ENCODE data around the gene PARP12.

PARP12 gene

DNA sequence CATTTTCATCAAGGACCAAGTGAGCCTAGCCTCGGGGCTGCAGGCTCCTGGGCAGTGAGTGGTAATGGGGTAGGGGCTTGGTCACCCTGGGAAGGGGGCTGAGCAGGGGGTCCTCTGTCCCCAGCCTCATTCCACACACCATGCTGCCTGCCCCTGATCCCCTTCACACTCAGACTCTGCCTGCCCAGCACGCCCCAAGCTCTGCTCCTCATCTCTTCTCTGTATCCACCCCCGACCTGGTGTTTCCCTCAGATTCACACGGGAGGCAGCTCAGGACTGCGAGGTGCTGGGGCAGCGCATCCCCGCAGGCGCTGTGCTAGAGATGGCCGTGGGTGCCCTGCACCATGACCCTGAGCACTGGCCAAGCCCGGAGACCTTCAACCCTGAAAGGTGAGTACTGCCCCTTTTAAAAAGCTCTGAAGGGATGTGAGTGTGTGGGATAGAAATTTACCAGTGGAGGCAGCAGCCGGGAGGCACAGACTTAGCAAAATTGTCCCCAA is 47.2 kb downstream of the PARP12 start:
- no peak for DNase-seq (ENCODE audit: low read depth)

DNA sequence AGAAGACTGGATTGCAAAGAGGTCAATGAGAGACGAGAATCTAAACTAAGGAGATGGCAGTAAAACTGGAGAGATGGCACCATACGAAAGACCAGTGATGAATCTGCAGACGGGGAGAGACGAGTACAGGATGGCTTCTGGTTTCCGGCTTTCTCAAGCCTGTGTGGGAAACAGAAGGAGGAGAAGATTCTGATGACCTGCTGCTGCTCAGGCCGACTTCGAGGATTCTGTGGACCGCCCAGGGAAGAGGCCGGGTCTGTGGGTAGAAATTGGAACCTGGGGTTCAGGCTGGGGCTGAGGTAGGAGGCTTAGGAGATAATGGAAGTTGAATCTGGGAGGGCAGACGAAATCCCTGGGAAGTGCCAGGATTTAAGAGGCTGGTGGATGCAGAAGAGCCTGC is 48.6 kb downstream of the PARP12 start:
- no peak for DNase-seq (ENCODE audit: low read depth)

DNA sequence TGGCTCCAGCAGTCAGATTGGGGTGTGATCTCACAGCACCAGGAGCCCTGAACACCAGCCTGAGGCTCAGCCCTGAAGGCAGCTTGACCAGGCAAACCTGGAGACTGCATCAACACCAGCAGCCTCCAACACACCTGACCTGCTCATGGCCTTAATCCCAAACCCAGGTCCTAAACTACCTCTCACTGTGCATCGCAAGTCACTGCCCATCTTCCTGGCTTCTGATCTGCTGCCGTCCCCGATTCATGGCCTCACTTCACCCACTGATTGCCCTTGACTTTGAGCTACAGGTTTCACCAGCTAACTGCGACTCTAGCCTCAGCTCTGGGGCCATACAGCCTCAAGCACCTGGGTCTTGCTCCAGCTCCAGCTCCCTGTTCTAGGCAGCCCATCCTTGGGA is 49.1 kb downstream of the PARP12 start:
- DNase-seq (ENCODE audit: low read depth) = no peak

DNA sequence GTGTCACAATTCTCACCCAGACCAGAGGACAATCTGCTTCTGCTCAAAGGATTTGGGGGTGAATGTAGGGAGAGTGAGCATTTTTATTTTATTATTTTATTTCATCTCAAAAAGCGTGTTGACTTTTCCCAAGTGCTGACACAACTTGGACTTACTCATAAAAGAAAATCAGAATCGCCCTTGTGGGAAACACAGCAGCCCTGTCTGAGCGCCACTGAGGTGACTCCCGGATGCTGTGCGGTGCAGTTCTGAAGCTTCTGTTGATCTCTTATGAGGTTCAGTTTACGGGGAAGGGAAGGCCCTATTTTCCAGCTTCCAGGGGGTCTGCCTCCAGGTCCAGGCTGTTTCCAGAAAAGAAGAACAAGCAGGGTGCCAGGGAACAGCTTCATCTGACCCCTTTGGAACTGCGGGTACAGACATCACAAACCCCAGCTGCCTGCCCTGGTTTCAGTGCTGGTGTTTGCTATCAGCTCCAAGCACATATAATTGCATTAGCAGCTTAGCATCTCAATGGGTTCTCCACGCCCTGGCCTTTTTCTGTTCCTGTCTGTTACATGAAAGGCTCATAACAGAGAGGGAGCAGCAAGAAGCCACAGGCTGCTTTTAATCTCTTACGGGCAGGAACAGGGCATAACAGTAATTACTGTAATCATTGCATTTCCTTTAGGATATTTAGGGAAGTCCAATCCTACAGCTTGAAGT is 52.4 kb downstream of the PARP12 start:
- DNase-seq (ENCODE audit: low read depth) = no peak

DNA sequence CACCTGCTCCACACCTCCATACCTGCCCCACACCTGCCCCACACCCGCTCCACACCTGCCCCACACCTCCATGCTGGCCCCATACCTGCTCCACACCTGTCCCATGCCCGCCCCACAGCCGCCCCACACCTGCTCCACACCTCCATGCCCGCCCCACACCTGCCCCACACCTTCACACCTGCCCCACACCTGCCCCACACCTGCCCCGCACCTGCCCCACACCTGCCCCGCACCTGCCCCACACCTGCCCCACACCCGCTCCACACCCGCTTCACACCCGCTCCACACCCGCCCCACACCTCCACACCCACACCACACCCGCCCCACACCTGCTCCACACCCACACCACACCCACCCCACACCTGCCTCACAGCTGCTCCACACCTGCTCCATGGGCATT is 53.0 kb downstream of the PARP12 start:
- DNase-seq (ENCODE audit: low read depth) = no peak

DNA sequence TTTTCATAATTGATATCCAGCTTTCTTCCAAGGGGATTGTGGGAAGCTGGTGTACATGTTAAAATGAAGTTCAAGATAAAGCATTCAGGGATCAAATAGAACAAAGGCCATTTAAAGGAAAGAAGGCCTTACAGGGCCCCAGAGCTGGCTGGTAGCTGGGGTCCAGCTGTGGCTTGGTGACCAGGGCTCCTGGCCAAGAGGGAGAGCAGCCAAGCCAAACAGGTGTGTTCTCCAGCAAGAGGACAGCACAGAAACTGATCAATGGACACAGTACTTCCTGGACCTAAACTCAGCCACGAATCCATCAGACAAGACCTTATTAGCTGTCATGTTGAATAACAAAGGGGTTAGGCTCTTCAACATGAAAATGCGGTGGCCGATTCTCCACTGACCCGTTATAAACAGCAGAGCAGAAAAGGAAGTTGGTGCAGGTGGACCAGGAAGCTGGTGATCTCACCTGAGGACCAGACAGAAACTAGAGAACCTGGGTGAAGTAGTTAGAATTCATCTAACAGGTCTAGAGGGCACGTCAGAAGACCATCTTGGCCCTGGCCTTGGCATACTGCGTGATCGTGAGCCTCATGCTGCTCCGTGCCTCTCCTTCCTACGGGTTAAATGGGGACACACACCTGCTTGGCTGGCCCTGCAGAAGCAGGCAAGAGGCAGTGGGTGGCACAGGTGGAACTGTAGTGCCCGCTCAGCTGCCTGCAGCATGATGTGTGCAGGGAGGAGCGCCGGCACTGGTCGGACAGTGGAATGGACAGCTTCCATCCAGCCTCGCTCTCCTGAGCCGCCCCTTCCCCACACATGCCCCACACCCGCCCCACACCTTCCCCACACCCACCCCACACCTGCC is 53.8 kb downstream of the PARP12 start:
- DNase-seq (ENCODE audit: low read depth) = no peak

DNA sequence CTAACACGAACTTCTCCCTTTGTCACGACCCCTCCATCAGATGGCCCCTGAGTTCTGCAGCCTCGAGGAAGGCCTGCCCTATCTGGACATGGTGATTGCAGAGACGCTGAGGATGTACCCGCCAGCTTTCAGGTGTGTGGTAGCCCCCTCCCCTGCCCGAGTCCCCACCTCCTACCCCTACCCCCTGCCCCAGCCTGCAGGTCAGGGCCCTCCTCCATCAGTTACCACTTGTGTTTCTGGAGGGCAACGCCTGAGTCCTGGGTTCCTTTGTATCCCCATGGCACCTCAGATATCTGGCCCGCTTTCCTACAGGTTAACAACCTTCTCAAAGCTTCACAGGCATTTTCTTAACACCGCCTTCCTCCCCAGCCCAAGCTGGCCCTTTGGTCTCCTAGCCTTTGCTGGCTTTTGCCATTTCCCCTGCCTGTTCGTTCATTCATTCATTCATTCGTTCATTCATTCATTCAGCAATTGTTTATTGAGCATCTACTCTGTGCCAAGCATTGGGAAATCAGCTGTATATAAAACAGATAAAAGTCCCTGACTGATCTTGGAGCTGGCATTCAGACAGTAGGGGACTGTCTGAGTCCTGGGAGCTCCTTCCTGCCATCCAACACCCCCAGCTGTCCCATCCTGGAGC is 55.6 kb downstream of the PARP12 start:
- no peak for DNase-seq (ENCODE audit: low read depth)

DNA sequence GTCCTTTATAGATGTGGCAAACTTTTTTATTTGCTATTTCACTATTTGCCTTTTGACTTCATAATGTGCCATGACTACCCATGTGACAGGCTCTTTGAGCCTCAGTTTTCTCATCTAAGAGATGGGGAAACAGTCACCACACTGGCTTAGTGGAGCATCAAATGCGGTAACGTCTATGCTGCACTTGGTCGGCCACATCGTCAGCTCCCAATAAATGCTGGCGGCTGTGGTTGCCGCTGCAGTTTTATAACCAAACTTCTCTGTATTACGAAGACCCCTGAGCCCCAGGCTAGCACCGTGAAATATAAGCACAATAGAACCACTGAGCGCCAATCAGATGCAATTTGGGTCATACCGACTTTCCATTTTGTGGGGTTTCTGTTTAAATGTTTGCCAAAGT is 56.2 kb downstream of the PARP12 start:
- DNase-seq (ENCODE audit: low read depth) = no peak

DNA sequence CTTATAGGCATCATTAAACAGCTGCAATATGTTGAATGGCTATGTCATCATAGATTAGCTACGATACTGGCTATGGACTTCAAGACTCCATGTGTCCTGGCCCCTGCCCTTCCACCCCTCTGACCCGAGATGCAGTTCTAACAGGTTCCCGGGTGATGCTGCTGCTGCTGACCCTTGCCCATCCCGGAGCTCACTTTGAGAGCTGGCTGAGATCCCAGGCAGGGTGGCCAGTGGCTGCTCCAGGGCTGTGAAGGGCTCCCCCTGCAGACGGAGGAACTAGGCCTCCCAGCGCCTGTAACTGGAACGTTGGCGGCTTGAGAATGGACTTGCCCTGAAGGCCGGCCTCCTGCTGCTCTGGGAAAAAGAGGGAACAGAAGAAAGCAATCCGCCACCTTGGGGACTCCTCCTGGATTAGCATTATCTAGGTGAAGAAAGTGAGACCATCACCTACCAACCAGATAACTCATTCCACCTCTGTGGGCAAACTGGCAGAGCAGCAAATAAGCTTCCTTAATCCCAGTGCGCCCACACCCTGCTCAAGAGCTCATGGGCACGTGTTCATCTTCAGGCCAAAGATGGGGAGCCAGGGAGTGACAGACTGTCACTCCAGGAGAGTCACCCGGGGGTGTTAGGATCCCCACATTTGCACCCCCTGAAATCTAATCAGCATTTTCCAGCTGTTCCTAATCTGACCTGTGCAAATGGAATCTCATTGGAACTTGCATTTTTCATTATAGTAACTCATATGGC is 56.8 kb downstream of the PARP12 start:
- no peak for DNase-seq (ENCODE audit: low read depth)

DNA sequence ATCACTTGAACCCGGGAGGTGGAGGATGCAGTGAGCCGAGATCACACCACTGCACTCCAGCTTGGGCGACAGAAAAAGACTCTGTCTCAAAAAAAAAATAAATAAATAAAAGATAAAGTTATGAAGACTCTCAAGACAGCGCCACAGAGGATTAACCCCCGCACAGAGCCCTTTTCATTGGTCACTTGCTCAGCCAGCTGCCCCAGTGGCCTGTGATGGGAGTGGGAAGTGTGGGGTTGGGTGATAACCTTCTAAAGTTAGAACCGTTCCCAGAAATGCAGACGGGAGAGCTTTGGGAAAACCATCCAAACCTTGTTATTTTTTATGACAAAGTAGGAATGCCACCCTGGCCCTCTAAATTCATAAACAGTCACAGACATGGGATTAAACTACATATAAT is 57.4 kb downstream of the PARP12 start:
- no peak for DNase-seq (ENCODE audit: low read depth)

DNA sequence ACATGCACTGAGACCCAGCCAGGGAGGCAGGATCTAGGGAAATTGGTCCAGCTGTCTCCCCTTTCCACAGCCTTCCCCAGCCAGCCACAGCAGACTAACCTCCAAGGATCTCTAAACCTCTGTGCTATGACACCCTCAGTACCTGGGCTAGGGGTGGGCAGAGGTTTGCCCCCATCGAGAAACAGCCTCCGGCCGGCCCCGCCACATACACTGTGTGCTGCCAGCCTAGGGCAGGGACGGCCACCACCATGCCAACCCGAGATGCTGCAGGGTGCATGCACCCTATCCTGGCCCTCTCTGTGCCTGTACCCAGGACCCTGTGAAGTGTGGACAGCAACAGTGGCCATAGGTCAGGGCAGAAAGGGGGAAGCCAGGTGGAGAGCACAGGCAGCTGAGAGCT is 58.1 kb downstream of the PARP12 start:
- DNase-seq (ENCODE audit: low read depth) = no peak

DNA sequence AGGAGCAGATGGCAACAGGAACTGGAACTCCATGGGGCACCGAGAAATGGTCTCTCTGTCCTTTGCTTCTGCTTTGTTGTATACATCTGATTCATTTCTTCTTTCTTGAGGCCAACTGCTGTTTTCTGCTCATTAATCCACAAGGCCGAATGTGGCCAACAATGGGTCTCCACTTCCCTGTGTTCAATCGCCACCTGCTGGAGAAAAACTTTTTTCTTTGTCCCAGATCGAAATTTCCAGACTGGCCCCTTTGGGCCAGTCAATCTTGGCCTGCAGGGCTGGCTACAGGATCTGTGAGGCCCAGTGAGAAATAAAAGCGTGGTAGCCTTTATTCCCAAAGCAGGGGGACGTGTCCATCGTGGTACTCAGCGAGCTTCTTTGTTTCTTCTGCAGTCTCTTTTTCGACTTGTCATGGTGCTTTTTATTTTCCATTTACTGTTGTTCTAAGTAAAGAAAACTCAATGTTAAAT is 58.8 kb downstream of the PARP12 start:
- no peak for DNase-seq (ENCODE audit: low read depth)

DNA sequence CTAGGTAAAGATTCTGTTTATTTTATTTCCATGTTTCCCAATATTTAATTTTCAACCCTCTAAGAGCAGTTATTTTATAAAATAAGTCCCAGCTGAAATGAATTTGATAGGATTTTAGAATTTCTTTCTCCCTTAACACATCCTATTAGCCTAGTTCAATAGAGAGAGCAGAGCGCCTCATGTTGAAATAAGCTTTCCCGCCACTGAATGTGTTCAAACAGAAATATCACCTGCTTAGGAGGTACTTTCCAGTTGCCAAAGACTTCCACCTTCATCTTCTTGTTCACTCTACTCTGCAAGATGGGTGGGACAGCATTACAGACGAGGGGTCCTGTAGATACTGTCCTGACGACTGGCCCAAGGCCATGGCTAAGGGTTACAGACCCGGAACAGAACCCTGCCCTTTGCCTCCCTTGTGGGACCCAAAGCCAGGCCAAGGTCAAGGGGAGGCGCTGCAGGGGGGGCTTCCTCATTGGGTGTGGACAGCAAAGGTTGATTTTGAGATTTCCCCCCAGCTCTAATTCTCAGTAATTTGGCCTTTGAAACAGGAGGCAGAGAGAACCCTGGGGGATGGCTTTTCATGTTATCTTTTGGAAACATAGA is 62.0 kb downstream of the PARP12 start:
- DNase-seq (ENCODE audit: low read depth) = no peak

DNA sequence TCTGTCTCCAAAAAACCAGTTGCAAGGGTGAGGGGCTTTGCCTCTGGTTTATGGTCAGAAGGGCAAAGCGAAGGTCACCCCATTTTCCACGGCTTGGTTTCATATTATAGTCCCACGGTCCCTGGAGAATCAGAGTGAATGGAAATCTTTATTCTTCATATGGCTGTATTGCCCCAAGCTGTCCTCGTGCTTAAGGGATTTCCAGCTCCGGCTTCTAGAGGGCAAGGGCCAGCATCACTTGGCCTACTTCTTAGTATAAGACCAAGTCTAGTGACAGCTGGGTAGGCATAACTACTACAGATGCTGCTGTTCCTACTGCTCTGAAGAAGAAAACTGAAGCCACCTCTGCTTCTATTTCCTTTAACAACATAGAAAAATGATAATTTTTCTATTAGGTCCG is 63.2 kb downstream of the PARP12 start:
- DNase-seq (ENCODE audit: low read depth) = no peak

DNA sequence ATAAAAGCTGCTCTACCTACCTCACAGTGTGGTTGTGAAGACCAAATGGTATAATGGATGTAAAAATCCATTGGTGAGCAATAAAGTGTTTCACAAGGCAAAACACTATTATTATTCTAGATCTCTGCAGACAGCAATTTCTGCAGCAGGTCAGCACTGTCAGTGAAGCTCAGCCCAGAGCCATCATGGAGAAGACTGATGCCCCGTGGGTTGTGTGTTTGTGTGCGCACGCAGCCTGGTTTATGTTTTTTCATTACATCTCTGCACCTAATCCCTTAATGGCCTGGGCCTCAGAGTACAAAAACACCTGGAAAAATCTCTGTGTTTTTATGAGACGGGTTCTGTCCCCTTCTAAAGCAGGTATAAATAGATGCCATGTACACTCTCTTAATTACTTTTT is 64.2 kb downstream of the PARP12 start:
- no peak for DNase-seq (ENCODE audit: low read depth)

DNA sequence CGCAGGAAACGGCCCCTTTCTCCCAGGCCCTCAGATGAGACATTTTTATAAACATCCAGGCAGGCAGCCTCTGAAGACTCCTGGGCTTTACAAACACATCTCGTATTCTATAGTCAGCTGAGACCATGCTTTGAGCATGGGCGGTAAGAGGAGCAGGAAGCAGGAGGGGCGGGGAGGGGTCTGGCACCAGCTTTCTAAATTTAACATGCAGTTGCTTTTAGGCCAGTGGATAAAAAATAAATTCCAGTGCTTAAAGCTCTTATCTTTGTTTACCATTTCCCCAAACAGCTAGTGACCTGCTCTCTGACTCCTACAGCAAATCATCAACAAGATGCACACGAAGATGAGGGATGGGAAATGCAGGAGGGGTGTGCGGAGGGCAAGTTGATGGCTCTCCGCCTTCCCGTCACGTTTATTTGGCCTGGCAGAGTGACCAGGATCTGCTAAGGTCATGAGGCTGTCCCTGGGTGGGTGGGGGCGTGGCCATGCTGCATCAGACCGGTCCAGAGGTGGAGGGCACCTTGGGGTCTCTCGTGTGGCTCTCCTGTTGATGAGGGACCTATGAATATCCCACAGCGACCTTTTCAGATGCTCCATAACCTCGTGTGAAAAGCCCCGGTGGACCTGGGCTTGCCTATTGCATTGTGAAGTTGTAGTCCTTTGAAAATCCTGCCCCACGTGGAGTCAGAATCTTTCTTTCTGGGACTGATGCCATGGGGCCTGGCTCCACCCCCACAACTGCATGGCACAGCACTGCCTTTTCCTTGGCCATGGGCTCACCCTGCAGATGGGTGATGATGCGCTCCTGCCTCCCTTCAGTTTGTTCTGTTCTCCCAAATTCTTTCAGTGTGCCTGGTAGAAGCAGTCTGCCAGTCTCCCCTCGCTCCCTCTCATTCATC is 67.5 kb downstream of the PARP12 start:
- DNase-seq (ENCODE audit: low read depth) = no peak

DNA sequence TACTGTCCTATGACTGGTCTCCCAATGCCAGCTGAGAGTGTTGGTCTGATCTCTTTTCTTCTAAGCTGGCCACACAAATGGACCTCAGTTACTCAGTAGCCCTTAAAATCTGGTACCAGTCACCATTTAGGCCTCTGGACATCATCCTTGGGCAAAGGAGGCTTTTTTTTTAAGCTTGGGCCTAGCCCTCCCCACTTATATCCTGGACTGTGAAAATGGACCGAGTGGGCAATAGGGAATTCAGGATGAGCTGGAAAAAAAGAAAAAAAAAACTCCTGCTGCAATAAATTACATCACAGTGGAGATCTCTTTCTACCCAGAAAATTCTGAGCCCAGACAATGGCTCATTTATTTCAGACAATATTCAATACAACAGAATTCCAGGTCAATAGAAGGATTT is 68.4 kb downstream of the PARP12 start:
- no peak for DNase-seq (ENCODE audit: low read depth)

DNA sequence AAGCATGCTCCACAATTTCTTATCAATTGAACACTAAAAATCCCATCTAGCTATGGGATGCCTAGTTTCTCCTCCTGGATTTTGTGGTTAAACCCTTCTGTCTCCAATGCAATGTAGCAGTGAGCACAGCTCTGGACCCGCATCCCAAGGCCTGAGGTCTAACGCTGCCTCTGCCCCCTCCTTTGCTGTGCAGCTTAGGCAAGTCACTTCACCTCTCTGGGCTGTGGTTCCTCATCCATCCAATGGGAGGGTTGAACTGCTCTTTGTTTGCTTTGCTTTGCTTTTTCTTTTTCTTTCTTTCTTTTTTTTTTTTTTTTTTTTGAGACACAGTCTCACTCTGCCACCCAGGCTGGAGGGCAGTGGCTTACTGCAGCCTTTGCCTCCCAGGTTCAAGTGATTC is 69.2 kb downstream of the PARP12 start:
- DNase-seq (ENCODE audit: low read depth) = no peak

DNA sequence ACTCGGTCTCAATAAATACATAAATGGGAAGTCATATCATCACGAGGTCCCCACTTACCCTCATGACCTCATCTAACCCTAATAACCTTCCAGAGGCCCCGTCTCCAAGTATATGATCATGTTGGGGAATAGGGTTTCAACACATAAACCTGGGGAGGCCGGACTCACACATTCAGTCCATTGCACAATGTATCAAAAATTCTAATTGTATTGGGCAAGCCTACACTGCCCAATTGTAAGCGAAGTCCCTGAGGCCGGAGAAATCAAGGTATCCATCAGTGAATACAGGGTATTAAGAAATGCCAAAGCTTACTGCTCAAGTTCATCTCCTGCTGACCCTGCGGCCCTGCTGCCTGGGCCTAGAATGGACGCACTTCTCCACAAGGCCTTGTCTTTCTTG is 69.6 kb downstream of the PARP12 start:
- DNase-seq (ENCODE audit: low read depth) = no peak

DNA sequence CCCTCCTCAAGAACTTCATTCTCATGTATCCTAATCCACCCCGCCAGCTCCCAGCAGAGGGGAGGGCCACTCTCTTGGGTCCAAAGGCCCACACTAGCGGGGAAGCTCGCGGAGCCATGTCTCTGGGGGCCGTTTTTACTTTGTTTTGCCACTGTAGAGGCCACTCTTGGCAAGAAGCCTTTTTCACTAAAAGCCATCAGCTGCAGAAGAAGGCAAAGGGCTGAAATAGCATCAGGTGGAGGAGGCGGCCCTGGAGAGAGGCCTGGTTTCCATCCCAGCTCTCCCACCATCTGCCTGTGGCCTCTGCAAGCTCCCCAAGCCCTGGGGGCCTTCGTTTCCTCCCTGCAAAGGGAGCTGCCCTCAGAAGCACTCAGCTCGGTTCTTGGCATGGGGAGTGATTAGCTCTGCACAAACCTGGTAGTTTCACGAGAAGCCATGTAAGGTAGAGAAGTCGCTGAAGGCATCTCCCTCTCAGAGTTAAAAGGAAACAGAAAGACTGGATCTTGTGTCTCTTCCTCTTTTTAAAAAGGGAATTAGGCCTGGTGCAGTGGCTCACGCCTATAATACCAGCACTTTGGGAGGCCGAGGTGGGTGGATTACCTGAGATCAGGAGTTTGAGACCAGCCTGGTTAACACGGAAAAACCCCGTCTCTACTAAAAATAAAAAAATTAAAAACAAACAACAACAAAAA is 70.3 kb downstream of the PARP12 start:
- no peak for DNase-seq (ENCODE audit: low read depth)

Measured in activated T-helper 9 cell treated with anti-CD3 and anti-CD28 coated beads, Interleukin-2, amount 50 U/mL, for 16 hours (primary cell).